ENCODE measurements around the gene POPDC3.
"Not testable (repeated sequence)": the region's sequence is repeated elsewhere in the genome, so short reads cannot be mapped to it uniquely, and the experiment has no call there.

The POPDC3 gene

DNA sequence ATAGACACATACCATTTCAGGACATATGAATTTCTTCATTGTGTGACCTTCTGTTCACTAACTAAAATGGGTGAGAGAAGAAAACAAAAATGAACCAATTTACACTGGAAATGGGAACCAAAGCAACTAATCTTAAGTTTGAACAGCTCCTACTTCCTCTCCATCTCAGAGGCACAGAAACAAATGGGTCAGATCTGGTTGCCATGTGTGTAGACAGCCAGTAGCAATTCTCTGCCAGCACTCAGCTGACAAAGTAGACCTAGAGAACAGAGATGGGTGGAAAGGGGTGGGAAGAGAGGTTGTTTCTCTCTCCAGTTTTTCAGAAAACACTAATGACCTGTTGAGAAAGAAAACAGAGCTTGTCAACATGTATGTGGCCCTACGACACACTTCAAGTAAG lies 14.3 kb upstream of the POPDC3 start:
- DNase-seq, result no peak

DNA sequence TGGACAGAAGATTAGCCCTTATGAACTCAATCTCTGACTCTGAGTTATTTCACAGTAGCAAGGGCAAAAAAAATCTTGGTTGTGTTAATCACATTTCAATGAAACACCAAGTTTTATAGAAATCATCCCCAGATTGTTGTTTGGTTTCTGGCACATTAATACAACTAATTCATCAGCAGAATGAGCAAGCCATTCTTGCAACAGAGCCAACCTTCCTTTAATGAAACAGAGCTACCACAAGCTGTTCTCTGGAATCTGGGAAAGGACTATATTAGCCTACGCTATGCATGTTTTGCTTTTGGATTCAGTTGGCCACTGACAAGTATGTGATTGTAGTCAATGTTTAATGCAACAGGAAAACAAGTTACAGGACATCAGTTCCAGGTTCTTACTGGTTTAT lies 13.8 kb upstream of the POPDC3 start:
- no peak for DNase-seq

DNA sequence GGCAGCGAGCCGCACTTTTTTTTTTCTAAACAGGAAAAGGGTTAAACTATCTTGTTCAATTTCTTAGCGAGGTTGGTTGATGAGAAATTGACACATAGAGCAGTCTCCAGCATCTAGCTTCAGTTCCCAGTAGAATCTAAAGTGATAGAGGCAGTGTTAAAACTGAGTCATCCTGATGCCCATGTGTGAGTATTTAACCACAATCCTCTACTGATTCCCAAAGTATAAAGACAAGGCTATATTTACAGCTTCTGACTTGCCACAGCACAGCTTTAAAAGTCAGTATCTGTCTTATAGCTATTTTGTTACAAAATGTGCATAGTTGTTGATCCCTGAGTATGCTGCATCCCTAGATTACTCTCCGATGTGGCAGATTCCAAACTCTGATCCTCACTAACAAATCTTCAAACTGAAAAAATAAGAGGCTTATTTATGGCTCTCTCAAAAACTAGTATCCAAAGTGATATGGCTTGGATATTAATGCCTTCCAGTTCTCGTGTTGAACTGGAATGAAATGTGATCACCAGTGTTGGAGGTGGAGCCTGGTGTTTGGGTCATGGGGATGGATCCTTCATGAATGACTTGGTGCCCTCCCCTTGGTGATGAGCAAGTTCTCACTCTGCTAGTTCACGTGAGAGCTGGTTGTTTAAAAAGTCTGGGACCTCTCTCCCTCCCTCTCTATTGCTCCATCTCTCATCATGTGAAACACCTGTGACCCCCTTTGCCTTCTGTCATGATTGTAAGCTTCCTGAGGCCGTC lies 13.1 kb upstream of the POPDC3 start:
- no peak for DNase-seq

DNA sequence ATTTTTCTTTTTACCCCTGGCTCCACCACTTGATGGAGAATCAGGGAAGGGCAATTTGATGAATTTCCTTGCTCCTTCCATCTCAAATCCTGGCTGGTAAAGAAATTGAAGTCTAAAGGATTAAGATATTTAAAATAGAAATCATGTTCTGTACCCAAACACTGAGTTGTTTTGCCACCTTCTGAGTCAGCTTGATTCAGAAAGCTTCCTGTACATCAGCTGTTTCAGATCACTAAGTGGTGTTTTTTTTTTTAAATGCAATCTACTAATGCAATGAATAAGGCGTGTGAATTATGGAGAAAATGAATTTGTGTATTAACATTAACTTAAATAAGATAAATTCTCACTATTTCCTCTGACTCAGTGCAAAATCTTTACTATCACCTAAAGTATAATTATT lies 11.5 kb upstream of the POPDC3 start:
- DNase-seq, result no peak

DNA sequence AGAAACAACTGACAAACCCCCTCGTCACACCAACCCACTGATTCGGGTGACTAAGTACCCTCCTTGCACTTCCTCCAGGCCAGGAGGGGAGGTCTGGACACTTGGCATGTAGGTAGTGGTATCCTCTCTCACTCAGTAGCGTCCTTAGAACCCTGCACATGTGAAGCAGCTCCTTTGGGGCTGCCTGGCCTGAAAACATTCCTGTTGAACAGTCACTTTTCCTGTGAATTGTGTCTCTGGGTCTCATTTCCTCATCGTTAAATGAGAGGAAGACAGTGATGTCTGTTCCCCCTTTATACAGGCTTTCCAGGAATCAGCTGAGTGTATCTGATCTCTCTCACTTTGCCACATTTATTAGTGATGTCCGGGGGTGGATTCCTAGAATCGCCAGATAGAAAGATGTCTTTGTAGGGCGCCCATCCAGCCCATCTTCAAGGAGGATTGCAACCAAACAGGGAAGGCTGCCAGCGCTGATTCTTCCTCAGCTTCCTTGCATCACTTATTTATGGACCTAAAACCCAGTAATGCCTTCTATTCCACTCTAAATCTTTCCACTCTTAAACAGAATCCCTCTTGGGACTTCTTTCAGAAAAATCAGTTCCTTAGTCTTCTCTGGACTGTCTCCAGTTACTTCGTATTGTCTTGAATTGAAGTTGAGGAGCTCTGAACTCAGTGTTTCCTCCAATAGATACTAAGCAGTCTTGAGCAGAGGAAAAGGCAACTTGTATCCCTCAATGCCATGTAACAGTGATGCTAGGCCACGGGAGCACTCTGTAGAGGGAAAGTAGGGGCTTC lies 9.4 kb upstream of the POPDC3 start:
- DNase-seq, result no peak

DNA sequence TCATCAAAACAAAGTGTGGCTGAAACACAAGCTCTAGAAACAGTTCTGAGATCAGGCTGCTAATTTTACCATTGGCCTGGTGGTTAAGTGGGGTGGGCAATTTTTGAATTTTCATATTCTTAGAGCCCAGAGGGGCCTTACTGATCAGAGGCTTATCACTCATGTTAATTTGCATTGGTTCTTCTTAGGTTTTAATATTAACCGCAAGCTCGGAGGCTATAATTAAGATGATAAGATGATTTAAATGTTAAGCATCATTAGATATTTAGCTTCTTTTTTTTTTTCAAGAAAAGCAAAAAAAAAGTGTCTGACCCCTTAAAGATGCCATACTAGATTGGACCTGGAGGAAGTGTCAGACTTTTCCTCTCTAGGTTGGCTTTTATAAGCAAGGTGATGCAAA lies 8.4 kb upstream of the POPDC3 start:
- no peak for DNase-seq

DNA sequence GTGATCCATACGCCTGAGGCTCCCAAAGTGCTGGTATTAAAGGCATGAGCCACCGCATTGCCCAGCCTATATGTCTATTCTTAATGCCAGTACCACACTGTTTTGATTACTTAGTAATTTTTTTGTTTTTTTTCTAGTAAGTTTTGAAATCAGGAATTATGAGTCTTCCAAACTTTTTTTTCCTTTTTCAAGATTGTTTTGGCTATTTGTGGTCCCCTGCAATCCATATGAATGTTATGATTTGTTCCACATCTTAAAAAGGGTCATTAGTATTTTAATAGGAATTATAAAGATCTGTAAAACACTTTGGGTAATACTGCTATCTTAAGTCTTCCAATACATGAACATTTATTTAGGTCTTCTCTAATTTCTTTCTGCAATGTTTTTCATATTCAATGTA lies 6.8 kb upstream of the POPDC3 start:
- no peak for DNase-seq

DNA sequence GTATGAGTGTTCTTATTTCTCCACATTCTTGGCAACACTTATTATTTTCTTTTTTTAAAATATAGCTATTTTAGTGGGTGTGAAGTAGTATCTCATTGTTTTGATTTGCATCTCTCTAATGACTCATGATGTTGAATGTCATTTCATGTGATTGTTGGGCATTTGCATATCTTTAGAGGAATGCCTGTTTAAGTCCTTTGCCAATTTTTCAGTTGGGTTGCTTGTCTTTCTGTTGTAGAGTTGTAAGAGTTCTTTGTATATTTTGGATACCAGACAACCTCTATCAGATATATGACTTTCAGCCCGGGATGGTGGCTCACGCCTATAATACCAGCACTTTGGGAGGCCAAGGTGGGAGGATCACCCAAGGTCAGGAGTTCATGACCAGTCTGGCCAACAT lies 5.1 kb upstream of the POPDC3 start:
- no peak for DNase-seq

DNA sequence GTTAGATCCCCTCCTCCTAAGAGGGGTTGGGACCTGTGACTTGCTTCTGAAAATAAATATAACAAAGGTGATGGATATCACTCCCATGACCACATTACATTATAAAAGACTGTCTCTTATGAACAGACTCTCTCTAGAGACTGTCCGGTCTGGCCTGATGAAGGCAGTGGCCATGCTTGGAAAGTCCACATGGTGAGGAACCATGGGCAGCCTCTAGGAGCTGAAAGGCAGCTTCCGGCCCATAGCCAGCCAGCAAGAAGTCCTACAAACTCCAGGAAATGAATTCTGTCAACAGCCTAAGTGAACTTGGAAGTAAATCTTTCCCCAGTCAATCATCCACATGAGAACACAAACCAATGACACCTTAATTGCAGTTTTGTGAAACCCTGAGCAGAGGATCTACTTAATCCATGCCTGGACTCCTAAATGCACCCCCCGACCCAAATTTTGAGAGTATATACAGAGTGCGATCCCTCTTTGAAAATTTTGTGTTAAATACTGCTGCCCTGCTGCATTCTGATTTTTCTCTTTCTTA lies 2.2 kb upstream of the POPDC3 start:
- DNase-seq, result no peak

DNA sequence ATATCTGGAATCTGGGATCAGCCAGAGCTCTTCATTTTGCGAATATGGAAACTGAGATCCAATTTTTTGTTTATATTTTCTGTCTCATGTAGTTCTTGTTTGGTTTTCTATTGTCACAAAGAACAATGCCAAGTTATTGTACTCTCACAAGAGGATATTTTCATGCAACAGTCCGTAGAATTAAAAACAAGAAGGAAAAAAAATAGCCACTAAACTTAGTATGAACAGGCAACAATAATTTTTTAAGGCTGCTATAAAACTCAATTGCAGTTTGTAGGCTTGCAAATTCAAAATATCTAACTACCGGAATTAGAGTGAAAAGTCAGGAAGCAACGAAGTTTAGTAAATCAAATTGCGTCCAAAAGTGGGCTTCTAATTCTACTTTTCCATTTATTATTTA lies 1.2 kb downstream of the POPDC3 start:
- no peak for DNase-seq

DNA sequence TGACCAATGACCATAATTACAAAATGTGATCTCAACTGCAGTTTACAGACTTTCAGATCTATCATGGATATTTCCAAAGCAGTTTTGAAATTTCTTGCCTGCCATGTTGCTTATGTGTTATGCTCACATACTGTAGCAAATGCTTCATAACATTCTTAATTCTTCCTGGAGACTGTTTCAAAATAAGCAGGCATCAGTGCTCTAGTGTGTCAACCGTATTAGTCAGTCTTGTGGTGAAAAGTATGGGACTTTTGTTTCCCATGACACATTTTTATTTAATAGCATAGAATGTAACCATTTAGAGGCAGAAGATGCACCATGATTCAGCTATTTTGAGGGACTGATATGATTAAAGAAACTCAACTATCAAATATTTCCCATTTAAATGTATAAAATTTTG lies 1.7 kb downstream of the POPDC3 start:
- no peak for DNase-seq

DNA sequence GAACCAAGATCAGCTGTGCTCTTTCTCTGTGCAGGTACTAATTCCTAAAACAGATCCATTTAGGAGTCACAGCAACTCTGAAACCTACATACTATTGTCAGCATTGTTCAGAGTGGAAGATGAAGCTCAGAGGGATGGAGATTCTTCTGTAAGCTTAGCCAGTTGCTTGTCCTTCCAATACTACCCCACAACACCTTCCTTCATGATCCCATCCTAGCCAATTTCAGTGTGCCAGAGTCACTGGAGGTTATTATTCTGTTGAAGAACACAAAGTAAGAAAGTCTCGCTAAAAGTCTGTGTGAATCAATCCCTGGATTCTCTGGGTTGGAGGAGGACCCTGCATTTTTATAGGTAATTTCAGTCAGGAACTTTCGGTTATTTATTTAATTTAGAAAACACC lies 2.3 kb downstream of the POPDC3 start:
- no peak for DNase-seq

DNA sequence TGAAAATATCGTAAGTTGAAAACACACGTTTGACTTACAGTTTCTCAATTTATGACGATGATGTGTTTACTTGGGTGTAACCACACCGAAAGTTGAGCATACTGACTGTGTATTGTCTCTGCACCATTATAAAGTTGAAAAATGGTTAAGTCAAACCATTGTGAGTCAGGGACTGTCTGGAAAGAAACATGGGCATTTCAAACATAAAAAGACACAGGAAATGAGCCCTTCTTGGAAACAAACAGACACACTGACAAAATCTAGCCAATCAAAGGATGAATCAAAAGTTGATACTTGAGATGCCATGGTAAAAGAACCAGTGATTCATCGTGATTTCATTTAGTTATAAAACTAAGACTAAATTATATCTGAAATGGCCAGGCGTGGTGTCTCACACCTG lies 5.3 kb downstream of the POPDC3 start:
- no peak for DNase-seq

DNA sequence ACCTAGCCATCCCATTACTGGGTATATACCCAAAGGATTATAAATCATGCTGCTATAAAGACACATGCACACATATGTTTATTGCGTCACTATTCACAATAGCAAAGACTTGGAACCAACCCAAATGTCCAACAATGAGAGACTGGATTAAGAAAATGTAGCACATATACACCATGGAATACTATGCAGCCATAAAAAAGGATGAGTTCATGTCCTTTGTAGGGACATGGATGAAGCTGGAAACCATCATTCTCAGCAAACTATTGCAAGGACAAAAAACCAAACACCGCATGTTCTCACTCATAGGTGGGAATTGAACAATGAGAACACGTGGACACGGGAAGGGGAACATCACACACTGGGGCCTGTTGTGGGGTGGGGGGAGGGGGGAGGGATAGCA lies 7.3 kb downstream of the POPDC3 start:
- not testable (repeated sequence) for DNase-seq

DNA sequence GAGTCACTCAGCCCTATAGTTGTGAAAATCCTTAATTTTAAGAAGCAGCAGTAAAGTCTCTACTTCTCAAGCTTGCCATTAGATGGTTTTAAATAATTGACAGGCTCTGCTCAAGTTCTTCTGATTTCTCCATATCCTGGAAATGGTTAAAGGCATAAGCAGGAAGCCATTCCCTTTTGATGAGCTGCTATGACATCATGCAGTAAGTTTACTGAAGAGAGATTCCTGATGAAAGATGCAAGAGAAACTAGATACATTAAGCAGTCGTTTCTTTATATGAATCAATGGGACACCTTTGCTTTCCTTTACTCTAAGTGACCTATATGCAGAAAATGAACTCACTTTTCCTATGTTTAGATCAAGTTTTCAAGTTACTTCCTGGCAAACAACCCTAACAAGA lies 9.8 kb downstream of the POPDC3 start:
- no peak for DNase-seq

DNA sequence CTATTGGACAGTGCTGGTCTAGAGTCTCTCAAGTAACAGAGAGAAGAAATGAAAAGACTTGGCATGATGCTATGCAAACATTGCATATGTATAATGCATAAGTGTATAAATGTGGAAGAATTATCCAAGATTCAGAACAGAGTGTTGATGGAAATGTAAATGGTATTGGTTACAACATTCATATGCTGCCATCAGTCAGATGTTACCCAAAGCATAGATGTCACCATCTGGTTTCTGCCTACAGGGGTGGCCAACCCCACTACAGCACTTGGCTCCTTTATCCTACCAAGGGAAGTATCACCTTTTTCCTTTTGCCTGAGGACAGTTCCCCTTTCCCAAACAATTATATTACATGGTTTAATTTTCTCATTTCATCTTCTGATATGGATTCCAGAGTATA lies 11.9 kb downstream of the POPDC3 start:
- DNase-seq, result no peak

DNA sequence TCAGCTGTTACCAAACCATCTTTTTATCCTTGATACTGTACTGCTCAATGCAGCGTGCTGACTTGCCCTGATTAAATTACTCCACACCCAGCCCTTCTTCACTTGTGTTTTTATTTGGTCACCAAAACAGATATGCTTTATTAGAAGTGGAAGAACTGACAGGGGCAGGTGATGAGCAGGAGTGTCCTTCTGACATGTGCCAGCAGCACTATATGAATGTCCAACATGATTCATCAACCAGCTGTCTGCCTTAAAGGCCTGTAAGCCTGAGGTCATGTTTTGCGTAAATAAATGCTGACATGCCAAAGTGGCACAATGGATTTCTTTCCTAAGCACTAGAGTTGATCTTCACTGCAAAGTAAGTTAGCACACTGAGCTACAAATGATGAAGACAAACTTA lies 15.4 kb downstream of the POPDC3 start:
- no peak for DNase-seq

DNA sequence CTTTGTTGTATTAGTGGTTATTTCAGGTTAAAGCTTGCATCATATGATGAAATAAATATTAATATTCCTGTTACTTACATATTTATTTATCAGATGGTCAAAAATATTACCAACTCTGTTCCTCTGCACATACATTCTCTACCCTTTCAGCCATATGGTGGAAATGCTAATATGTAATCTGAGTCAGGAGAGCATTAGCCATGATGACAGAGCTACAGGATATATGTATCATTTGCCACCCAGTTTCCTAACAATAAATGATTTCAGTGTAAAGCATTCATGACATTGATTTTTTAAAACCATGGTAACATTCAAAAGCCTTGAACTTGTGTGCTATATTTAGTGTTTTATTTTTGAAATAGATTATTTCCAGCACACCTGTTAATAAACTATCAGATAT lies 16.6 kb downstream of the POPDC3 start:
- DNase-seq, result no peak

DNA sequence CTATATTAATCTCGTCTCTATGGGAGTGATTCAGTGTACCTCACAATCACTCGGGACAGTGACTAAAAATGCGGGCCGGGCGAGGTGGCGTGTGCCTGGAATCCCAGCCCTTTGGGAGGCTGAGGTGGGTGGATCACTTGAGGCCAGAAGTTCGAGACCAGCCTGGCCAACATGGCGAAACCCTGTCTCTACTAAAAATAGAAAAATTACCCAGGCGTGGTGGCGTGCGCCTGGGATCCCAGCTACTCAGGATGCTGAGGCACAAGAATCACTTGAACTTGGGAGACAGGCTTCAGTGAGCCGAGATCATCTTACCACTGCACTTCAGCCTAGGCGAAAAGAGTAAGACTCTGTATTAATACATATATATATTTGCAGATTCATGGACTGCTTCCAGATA lies 17.4 kb downstream of the POPDC3 start:
- DNase-seq, result no peak

DNA sequence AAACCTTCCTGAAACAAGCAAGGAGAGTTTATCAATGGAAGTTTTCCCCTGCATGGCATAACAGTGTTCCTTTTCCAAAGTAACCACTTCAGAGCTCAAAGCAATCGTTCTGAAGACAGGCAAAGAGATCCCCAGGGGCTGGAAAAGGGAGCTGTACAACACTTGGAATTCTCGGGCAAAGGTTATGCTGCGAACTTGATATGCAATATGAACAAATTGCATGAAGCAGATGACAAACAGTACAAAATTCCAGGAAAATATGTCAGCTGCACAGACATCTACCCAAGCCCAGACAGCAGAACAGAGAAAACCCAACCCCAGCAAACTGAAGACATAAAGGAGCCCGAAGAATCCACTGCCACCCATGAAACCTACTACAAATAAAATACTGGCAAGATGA lies 18.4 kb downstream of the POPDC3 start:
- no peak for DNase-seq

DNA sequence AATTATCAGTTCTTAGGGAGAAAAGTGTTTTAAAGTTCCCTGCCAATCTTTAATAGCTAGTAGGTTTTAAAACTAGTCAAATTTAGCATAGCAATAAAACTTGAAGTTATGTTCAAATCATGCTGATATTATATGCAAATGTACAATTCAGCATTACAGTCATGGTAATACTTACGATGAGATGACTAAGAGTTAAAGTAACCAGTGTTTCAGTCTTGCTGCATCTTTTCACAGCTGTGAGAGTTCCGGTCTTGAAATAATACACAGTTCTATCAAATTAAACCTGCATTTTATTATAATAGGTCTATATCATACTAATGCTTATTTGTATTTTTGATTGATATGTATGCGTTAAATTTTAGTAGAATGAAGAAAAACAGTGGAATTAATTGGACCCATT lies 26.1 kb downstream of the POPDC3 start:
- DNase-seq, result no peak

DNA sequence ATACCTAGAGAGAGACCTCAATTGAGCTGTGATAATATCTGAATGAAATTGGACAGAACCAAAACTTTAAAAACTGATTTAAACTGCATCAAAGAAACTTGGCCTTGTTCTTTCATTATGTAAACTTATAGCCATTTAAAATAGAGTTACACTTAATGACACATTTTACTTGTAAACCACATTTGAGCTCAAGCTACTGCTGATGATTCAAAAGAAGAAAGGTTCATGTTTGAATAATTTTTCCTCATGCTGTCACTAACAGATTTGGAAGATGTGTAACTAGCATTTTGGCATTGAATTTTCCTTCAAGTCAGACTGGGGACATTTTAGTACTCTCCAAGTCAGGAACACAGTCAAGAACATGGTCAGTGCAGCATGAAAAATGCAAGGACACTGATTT lies 26.9 kb downstream of the POPDC3 start:
- no peak for DNase-seq

DNA sequence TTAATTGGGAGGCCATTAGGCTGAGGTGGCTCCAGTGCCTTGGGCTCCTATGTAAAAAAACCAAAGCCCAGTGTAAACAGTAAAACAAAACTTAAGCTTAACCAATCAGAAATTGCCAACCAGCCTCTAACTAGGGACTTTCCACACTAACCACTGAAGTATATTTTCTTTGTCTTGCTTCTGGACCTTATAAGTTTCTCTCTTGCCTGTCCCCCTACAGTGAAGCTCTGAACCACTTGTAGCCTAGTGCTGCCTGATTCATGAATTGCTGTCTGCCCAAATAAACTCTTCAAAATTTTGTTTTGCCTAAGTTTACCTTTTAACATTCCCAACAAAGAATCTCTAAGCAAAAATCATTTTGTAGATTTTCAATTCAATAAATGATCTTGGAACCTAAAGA lies 28.2 kb downstream of the POPDC3 start:
- DNase-seq, result no peak

DNA sequence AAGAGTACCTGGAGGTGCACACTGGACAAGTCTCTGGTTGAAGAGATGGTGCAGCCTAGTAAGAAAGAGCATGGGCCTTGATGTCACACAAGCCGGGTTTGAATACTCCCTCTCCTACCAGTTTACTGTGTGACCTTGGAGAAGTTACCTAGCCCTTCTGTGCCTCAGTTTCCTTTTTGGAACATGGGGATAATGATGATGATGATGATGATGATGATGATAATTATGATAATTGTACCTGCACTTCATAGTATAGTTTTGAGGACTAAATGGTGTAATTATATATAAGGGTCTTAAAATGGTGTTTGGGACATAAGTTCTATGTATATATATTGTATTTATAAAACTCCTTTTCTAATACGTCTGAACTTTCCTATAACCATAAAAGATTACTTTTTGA lies 41.7 kb downstream of the POPDC3 start:
- DNase-seq, result no peak
